IMR-90 (cell line): ENCODE data around the gene KIF4B. TPM values are rescaled to one million over a fixed set of nuclear protein-coding genes. Genes with fewer than 3 reads are reported as not detected.
"Not testable (repeated sequence)": the region's sequence is repeated elsewhere in the genome, so short reads cannot be mapped to it uniquely, and the experiment has no call there.

Experiments
- ATAC-seq: fragments of 200-7000 bp; cut with Tn5 transposase; 2 replicates; pipeline ENCODE4 v1.9.1; 2020; ENCODE audit warnings: low read depth, mild to moderate bottlenecking, moderate library complexity
- BruUV-seq: library from RNA; stranded (reverse); fragments of 400-500 nt; replicated peaks from 2 replicates; lab custom pipeline; 2021; lab: Mats Ljungman, UMichigan
- CTCF ChIA-PET: fragments of 300-600 bp; formaldehyde crosslinking; extraction: SDS; loops from one replicate; lab custom pipeline; 2021; ENCODE audit warnings: antibody characterized with exemption; lab: Yijun Ruan, JAX
- POLR2A ChIA-PET: fragments of 300-600 bp; sonication (Branson Sonifier 250); formaldehyde crosslinking; loops from one replicate; lab custom pipeline; 2022; ENCODE audit warnings: antibody characterized with exemption; ENCODE audit not compliant: unreplicated experiment; lab: Charles Lee
- DNase-seq: peaks from one replicate; pipeline ENCODE4 v3.0.0; 2013
- H2AFZ ChIP-seq: replicated peaks from 2 replicates; pipeline ENCODE3; 2013; ENCODE audit warnings: low read length, mild to moderate bottlenecking; ENCODE audit not compliant: poor library complexity
- H2AK5ac ChIP-seq: 2 replicates; pipeline ENCODE4 v1.6.1; 2013; ENCODE audit warnings: low read depth, low read length, inconsistent platforms
- H2AK9ac ChIP-seq: replicated peaks from 2 replicates; pipeline ENCODE3; 2013; ENCODE audit warnings: mild to moderate bottlenecking, low read depth, low read length, moderate library complexity; ENCODE audit not compliant: poor library complexity
- H2BK120ac ChIP-seq: 2 replicates; pipeline ENCODE4 v1.6.1; 2013; ENCODE audit warnings: low read depth, low read length, inconsistent platforms
- H2BK15ac ChIP-seq: 3 replicates; pipeline ENCODE4 v1.6.1; 2013; ENCODE audit warnings: low read depth, low read length, inconsistent platforms
- H2BK20ac ChIP-seq: 2 replicates; pipeline ENCODE4 v1.6.1; 2013; ENCODE audit warnings: low read depth, mild to moderate bottlenecking, inconsistent platforms, low read length, moderate library complexity
- H2BK5ac ChIP-seq: 2 replicates; pipeline ENCODE4 v1.6.1; 2013; ENCODE audit warnings: mild to moderate bottlenecking, low read depth, low read length, inconsistent platforms; ENCODE audit not compliant: poor library complexity, severe bottlenecking
- H3K14ac ChIP-seq: replicated peaks from 2 replicates; pipeline ENCODE4 v1.6.1; 2013; ENCODE audit warnings: low read depth, low read length, inconsistent platforms
- H3K18ac ChIP-seq: 2 replicates; pipeline ENCODE4 v1.6.1; 2013; ENCODE audit warnings: low read depth, low read length, control low read depth
- H3K23ac ChIP-seq: 2 replicates; pipeline ENCODE4 v1.6.1; 2013; ENCODE audit warnings: low read depth, low read length, inconsistent platforms
- H3K27ac ChIP-seq: 2 replicates; pipeline ENCODE4 v1.5.1; 2013; ENCODE audit warnings: mild to moderate bottlenecking, control low read depth, low read length; ENCODE audit not compliant: insufficient read depth
- H3K27me3 ChIP-seq: 2 replicates; pipeline ENCODE4 v1.6.1; 2013; ENCODE audit warnings: low read length; ENCODE audit not compliant: control insufficient read depth, insufficient read depth
- H3K36me3 ChIP-seq: 2 replicates; pipeline ENCODE4 v1.6.1; 2013; ENCODE audit warnings: low read length, mixed read lengths; ENCODE audit not compliant: control insufficient read depth, insufficient read depth
- H3K4ac ChIP-seq: 2 replicates; pipeline ENCODE4 v1.6.1; 2013; ENCODE audit warnings: low read depth, low read length, inconsistent platforms
- H3K4me1 ChIP-seq: 2 replicates; pipeline ENCODE4 v1.6.1; 2013; ENCODE audit warnings: low read length, mixed read lengths; ENCODE audit not compliant: control insufficient read depth, insufficient read depth
- H3K4me2 ChIP-seq: 2 replicates; pipeline ENCODE4 v1.6.1; 2013; ENCODE audit warnings: low read depth, mild to moderate bottlenecking, control low read depth, low read length, moderate library complexity
- H3K4me3 ChIP-seq: 2 replicates; pipeline ENCODE4 v1.5.1; 2013; ENCODE audit warnings: low read depth, mild to moderate bottlenecking, control low read depth, low read length, moderate library complexity; ENCODE audit not compliant: insufficient read depth
- H3K56ac ChIP-seq: 2 replicates; pipeline ENCODE4 v1.6.1; 2013; ENCODE audit warnings: low read length, inconsistent platforms; ENCODE audit not compliant: insufficient read depth; ENCODE audit errors: extremely low read depth
- H3K79me1 ChIP-seq, 2 experiments: 2 replicates each; pipeline ENCODE4 v1.6.1; 2013; ENCODE audit warnings: low read length in 2 of 2, inconsistent platforms in 1 of 2, low read depth in 1 of 2
- H3K9ac ChIP-seq: 2 replicates; pipeline ENCODE4 v1.6.1; 2013; ENCODE audit warnings: low read depth, low read length, control low read depth
- H3K9me1 ChIP-seq: 2 replicates; pipeline ENCODE4 v1.6.1; 2013; ENCODE audit warnings: low read length, inconsistent platforms; ENCODE audit not compliant: insufficient read depth
- H3K9me3 ChIP-seq: 2 replicates; pipeline ENCODE4 v1.6.1; 2013; ENCODE audit warnings: low read length; ENCODE audit not compliant: control insufficient read depth, insufficient read depth
- H4K20me1 ChIP-seq: 2 replicates; pipeline ENCODE4 v1.6.1; 2013; ENCODE audit warnings: low read length, inconsistent platforms; ENCODE audit not compliant: insufficient read depth
- H4K5ac ChIP-seq: 2 replicates; pipeline ENCODE4 v1.6.1; 2013; ENCODE audit warnings: mild to moderate bottlenecking, low read depth, low read length, control low read depth
- H4K8ac ChIP-seq, 2 experiments: 2 replicates each; pipeline ENCODE4 v1.6.1; 2013; ENCODE audit warnings: low read depth in 2 of 2, low read length in 2 of 2, control low read depth in 1 of 2, inconsistent platforms in 1 of 2
- H4K91ac ChIP-seq: 2 replicates; pipeline ENCODE4 v1.6.1; 2013; ENCODE audit warnings: low read depth, low read length, inconsistent platforms; ENCODE audit not compliant: insufficient read depth
- MAFK ChIP-seq: IDR thresholded peaks from 2 replicates; pipeline ENCODE4 v1.6.1; 2012; ENCODE audit warnings: low read depth, low read length, improper control_type of control experiment
- WGBS, 2 experiments: methylation state at CpG; one replicate each; pipeline versions ENCODE4 v1.1.5 to v1.1.7; 2013; ENCODE audit warnings: missing lambda C conversion rate in 2 of 2; ENCODE audit not compliant: insufficient read length in 1 of 2; ENCODE audit errors: extremely low coverage in 2 of 2; 5-methylcytosine and 5-hydroxymethylcytosine counted together
- dilution Hi-C: fragments of 300-500 bp; cut with HindIII; formaldehyde crosslinking; loops from one replicate; pipeline ENCODE4 v1.14.3; 2018; ENCODE audit warnings: low sequenced_read_pairs; ENCODE audit not compliant: unreplicated experiment
- in situ Hi-C: fragments of 300-500 bp; cut with MboI; formaldehyde crosslinking; loops from 3 replicates; pipeline ENCODE4 v1.14.3; 2019; ENCODE audit warnings: low sequenced_read_pairs, inconsistent platforms, mixed read lengths
- intact Hi-C: fragments of 100-400 bp; cut with micrococcal nuclease; formaldehyde crosslinking; loops from 2 replicates; pipeline ENCODE4 v1.10.0; 2022
- polyA plus RNA-seq, 3 experiments: library from polyadenylated mRNA; depleted of rRNA; stranded (reverse); fragments of >200 nt; gene quantifications; 2 replicates each; pipeline ENCODE4 v1.2.3, GENCODE V29; 2012; ENCODE audit warnings: low replicate concordance in 1 of 3
- total RNA-seq: library from RNA; depleted of rRNA; stranded (reverse); fragments of >200 nt; gene quantifications from 2 replicates; pipeline ENCODE4 v1.2.3, GENCODE V29; 2012

Gene KIF4B
- total and polyA plus RNA-seq, 2 of the 4 experiments (the other 2 are of a cell fraction): under 0.01 to 0.03 TPM

DNA sequence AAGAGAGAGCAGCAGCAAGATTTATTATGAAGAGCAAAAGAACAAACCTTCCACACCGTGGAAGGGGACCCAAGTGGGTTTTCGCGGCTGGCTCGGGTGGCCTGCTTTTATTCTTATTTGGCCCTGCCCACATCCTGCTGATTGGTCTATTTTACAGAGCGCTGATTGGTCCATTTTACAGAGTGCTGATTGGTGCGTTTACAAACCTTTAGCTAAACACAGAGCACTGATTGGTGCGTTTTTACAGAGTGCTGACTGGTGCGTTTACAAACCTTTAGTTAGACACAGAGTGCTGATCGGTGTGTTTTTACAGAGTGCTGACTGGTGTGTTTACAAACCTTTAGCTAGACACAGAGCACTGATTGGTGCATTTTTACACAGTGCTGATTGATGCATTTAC is 37.5 kb upstream of the KIF4B start:
- H3K56ac ChIP-seq, H2BK5ac ChIP-seq, H4K20me1 ChIP-seq, H3K4me1 ChIP-seq, H3K36me3 ChIP-seq, H2BK20ac ChIP-seq, dilution Hi-C loops, H3K9ac ChIP-seq, H4K5ac ChIP-seq, H2BK15ac ChIP-seq, H3K27me3 ChIP-seq, BruUV-seq, H3K14ac ChIP-seq, H4K91ac ChIP-seq, H3K9me1 ChIP-seq, CTCF ChIA-PET, H3K4me2 ChIP-seq, H3K18ac ChIP-seq, H2AFZ ChIP-seq, H4K8ac ChIP-seq, ATAC-seq, H3K23ac ChIP-seq, H3K4ac ChIP-seq, DNase-seq, H3K79me1 ChIP-seq, H3K9me3 ChIP-seq, H2AK9ac ChIP-seq, H3K4me3 ChIP-seq, H2BK120ac ChIP-seq, H3K27ac ChIP-seq, H2AK5ac ChIP-seq, POLR2A ChIA-PET: not testable (repeated sequence)
- peak; percentile 35; the same call in 1 of the 2 replicates for TF ChIP-seq MAFK
- WGBS, 2 experiments: 97% methylated on average over 5 of the region's 9 CpGs; no CpG with 5 or more reads in 1 of the 2 experiments
- in situ Hi-C loops: loop anchor here (10.0 kb wide), 1 partner anchor 1849 kb away; no protein-coding TSS in a partner anchor
- intact Hi-C loops: loop anchor here (10.0 kb wide), 1 partner anchor 1849 kb away; no protein-coding TSS in a partner anchor
